ENCODE results near the gene GRIK3.

DNA sequence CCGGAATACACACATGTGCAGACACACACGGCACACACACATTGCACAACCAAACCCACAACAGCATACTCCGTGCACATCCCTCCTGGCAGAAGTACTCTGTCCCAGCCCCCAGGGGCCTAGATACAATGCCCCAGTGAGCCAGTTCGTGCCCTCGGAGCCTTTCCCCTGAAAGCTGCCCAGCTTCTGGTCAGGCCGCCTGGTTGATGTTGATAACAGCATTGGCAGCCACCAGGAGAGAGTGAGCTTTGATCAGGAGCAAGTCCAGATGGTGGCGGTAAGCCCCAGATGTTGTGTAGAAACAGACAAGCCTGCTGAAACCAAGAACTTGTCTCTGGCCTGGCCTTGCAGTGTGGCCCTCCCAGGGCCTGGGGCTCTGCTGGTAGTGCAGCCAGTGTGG lies 109.1 kb downstream of the GRIK3 start:
- TF ChIP-seq CTCF (conservative IDR thresholded peaks at IDR 0.05; ENCODE audit: low read length), result no peak
- TF ChIP-seq EZH2phosphoT487 (IDR thresholded peaks at IDR 0.05; ENCODE audit: borderline replicate concordance, low read depth, low read length), result no peak

Data from OCI-LY7 (cell line).